Measurements from ENCODE around the gene GMDS.

- TF ChIP-seq PPARA (CRISPR knock-in tag; IDR thresholded peaks at IDR 0.05; ENCODE audit: borderline replicate concordance) (no peak), ISL1 (CRISPR knock-in tag; IDR thresholded peaks at IDR 0.05) (no peak), OSR1 (CRISPR knock-in tag; IDR thresholded peaks at IDR 0.05) (no peak), PATZ1 (CRISPR knock-in tag; IDR thresholded peaks at IDR 0.05; ENCODE audit: borderline replicate concordance) (no peak), RARB (CRISPR knock-in tag; IDR thresholded peaks at IDR 0.05) (no peak), ZFP3 (CRISPR knock-in tag; IDR thresholded peaks at IDR 0.05) (no peak), ARNTL (CRISPR knock-in tag; IDR thresholded peaks at IDR 0.05; ENCODE audit: borderline replicate concordance, low read depth) (no peak), ZNF8 (CRISPR knock-in tag; IDR thresholded peaks at IDR 0.05) (no peak), GLIS3 (CRISPR knock-in tag; IDR thresholded peaks at IDR 0.05) (no peak), ZFP30 (CRISPR knock-in tag; IDR thresholded peaks at IDR 0.05) (no peak), ZNF70 (CRISPR knock-in tag; IDR thresholded peaks at IDR 0.05) (no peak)
- TF ChIP-seq, protein P1, sequence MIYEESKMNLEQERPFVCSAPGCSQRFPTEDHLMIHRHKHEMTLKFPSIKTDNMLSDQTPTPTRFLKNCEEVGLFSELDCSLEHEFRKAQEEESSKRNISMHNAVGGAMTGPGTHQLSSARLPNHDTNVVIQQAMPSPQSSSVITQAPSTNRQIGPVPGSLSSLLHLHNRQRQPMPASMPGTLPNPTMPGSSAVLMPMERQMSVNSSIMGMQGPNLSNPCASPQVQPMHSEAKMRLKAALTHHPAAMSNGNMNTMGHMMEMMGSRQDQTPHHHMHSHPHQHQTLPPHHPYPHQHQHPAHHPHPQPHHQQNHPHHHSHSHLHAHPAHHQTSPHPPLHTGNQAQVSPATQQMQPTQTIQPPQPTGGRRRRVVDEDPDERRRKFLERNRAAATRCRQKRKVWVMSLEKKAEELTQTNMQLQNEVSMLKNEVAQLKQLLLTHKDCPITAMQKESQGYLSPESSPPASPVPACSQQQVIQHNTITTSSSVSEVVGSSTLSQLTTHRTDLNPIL (CRISPR knock-in tag; IDR thresholded peaks at IDR 0.05; ENCODE audit: low read depth): no peak
These were observed 645.9 kb downstream of the GMDS start for GRCh38 chr6:1599469-1599868.

All from SK-N-SH treated with all-trans-retinoic acid at 6 μM for 48 hours (cell line).